ENCODE measurements around the gene AP3M1. TPM values are rescaled to one million over a fixed set of nuclear protein-coding genes. Genes with fewer than 3 reads are reported as not detected.

AP3M1 gene, protein sequence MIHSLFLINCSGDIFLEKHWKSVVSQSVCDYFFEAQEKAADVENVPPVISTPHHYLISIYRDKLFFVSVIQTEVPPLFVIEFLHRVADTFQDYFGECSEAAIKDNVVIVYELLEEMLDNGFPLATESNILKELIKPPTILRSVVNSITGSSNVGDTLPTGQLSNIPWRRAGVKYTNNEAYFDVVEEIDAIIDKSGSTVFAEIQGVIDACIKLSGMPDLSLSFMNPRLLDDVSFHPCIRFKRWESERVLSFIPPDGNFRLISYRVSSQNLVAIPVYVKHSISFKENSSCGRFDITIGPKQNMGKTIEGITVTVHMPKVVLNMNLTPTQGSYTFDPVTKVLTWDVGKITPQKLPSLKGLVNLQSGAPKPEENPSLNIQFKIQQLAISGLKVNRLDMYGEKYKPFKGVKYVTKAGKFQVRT
- 26.8 and 33.9 TPM in 2 replicates for total RNA-seq

DNA sequence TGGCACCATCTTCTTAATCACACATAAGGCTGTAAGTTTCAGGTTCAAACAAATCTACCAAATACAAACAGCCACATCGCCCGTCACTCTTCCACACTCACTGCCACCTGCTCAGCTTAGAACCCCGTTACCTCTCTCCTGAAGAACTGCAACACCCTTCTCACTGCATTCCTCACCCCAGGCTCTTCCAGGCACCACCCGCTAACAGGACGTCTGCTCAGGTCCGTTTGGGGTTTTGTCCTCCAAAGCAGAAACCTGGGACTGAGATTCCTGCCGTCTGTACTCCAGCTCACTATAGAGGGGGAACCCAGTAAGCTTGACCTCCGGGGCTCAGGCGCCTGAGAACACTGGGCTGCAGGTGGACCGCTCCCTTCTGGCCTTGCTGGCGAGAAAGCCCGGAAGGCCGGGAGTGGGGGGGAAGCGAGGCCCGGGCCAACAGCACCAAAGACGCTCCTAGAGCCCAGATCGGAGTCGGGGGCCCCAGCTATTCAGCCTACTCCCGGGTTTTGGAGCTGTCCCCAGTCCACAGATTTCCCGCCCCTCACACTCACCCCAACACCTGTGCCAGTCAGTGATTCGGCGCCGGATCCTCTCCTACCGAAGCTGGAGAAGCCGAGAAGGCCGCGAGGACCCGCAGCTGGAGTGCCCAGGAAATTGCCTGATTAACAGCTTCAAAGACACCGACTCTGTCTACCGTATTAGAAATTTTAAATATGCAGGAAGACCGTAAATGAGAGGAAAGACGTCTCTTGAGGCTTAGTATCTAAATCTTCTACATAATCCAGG, at the start of gene AP3M1:
Gene AP3M1, minus strand, starts transcription at position 625 of the 786 bp plus-strand sequence. CDS start 12,449 bp downstream, outside the sequence.

DNA sequence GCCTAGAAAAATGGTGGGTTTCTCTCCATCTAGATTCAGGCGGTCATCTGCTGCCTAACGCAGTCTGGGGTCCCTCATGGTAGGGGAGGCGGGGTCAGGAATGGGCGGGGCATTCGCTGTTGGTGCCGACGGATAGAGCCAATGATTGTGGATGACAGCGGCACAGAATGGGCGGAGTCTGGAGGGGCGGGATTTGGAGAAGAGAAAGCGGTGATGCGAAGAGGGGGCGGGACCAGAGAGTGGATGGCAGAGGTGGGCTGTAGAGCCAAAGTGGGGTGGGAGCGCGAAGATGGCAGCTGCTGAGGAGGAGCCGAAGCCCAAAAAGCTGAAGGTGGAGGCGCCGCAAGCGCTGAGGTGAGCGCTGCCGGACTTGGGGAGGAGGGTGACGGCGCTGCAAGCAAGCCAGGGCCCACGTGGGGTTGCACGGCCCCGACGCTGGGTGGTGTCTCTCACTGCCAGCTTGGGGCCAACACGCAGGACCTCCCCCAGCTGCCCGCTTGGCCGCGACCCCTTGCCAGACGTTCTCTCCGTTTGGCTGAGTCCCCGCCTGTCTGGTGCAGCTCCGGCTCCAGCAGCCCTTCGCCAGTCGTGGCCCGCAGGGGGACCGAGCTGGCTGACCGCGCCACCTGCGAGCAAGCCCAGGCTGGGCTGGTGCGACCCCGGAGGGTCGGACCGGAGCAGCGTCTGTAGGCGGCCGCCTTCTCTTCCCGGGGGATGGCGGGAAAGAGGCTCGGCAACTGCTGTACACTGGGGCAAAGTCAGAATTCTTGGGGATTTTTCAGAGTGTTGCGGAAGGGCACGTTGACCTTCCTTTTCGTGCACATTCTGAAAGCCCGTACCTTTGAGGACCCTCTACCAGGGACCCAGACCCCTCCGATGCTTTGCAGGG, 606 bp upstream of the AP3M1 start, which contains the start of gene ADK:
Gene ADK, plus strand, starts transcription at position 232 of the 889 bp plus-strand sequence. Its CDS starts 58 bp downstream, at position 290.

Other genes with a start within 250 kb of the AP3M1 start
- 53.0 and 130 TPM in 2 replicates for gene PLAU, start 239.7 kb downstream of the AP3M1 start, total RNA-seq
- gene VCL, start 152.7 kb downstream of the AP3M1 start, total RNA-seq = 186 and 187 TPM in 2 replicates
- 29.6 and 82.4 TPM in 2 replicates for gene ADK, start 393 bp upstream of the AP3M1 start, total RNA-seq